HAP-1 (cell line): ENCODE measurements around the gene TBKBP1.

ENCODE experiments used
- DNase-seq, 2 experiments: peaks; one replicate each; pipeline ENCODE4 v3.0.0-alpha.2; 2016 to 2020; ENCODE audit warnings: low spot score in 2 of 2
- H3K27me3 ChIP-seq: fragments of 250-450 bp; sonication (Bioruptor Pico); 2 replicates; pipeline ENCODE4 v1.5.1; 2020; ENCODE audit warnings: low read depth, mild to moderate bottlenecking, moderate library complexity
- H3K36me3 ChIP-seq: fragments of 250-450 bp; sonication (Bioruptor Pico); replicated peaks from 2 replicates; pipeline ENCODE4 v1.5.1; 2020; ENCODE audit warnings: mild to moderate bottlenecking
- H3K4me1 ChIP-seq: fragments of 250-450 bp; sonication (Bioruptor Pico); 2 replicates; pipeline ENCODE4 v1.5.1; 2020; ENCODE audit warnings: mild to moderate bottlenecking
- H3K4me3 ChIP-seq: fragments of 250-450 bp; sonication (Bioruptor Pico); 2 replicates; pipeline ENCODE4 v1.5.1; 2020; ENCODE audit warnings: mild to moderate bottlenecking, moderate library complexity
- H3K9me3 ChIP-seq: fragments of 250-450 bp; sonication (Bioruptor Pico); 2 replicates; pipeline ENCODE4 v1.5.1; 2020; ENCODE audit warnings: mild to moderate bottlenecking, moderate library complexity
- in situ Hi-C: fragments of 300-500 bp; cut with MboI; formaldehyde crosslinking; loops from 3 replicates; pipeline ENCODE4 v1.14.3; 2020; ENCODE audit warnings: low sequenced_read_pairs, inconsistent platforms, mixed read lengths

The TBKBP1 gene

GRCh38 chr17:47693731-47694580 lies at the start of gene TBKBP1:
Gene TBKBP1, plus strand, starts transcription at chr17:47694161. Its CDS starts 1,952 bp downstream, at chr17:47696113.
- Histone ChIP-seq H3K4me3 (peak within 1 kb of the TSS; percentile 71), H3K4me1 (peaks cover 13% of the 10 kb centered on the region), H3K36me3 (peaks cover 9% of the 10 kb centered on the region), H3K9me3 (no peaks in the 10 kb centered on the region), H3K27me3 (no peaks in the 10 kb centered on the region)
- in situ Hi-C loops, result no loop called here
- peak; percentile 49 to 87 for DNase-seq

- Histone ChIP-seq H3K36me3 (no peaks in the 10 kb centered on the region), H3K27me3 (no peaks in the 10 kb centered on the region), H3K4me3 (no peak overlapping the region), H3K4me1 (peaks cover 11% of the 10 kb centered on the region), H3K9me3 (no peaks in the 10 kb centered on the region)
- no peak for DNase-seq
- in situ Hi-C loops, result loop anchor here (25.0 kb wide), 1 partner anchor 932 kb away; no protein-coding TSS in a partner anchor
Measured at GRCh38 chr17:47644324-47644723, 49.6 kb upstream of the TBKBP1 start.

- H3K9me3 ChIP-seq, result no peaks in the 10 kb centered on the region
- in situ Hi-C loops, result loop anchor here (25.0 kb wide), 1 partner anchor 937 kb away; no protein-coding TSS in a partner anchor
- H3K4me1 ChIP-seq, result peaks cover 28% of the 10 kb centered on the region
- peak; percentile 99 for DNase-seq
- H3K4me3 ChIP-seq, result peak within 1 kb of the TSS; percentile 81
- H3K36me3 ChIP-seq, result peaks cover 37% of the 10 kb centered on the region
- no peaks in the 10 kb centered on the region for H3K27me3 ChIP-seq
Measured at GRCh38 chr17:47649153-47649971, 44.6 kb upstream of the TBKBP1 start, which contains the start of gene KPNB1. Gene KPNB1, plus strand, starts transcription at chr17:47649919. Its CDS starts 326 bp downstream, at chr17:47650245.

GRCh38 chr17:47649972-47650524 lies 43.9 kb upstream of the TBKBP1 start:
- DNase-seq, result no peak
- H3K4me1 ChIP-seq, result peaks cover 28% of the 10 kb centered on the region
- in situ Hi-C loops, result loop anchor here (25.0 kb wide), 1 partner anchor 938 kb away; no protein-coding TSS in a partner anchor

GRCh38 chr17:47650525-47651522 lies 43.1 kb upstream of the TBKBP1 start:
- peak overlapping the region; percentile 81 for H3K4me3 ChIP-seq
- no peaks in the 10 kb centered on the region for H3K9me3 ChIP-seq
- peaks cover 52% of the 10 kb centered on the region for H3K36me3 ChIP-seq
- in situ Hi-C loops, result no loop called here
- peaks cover 28% of the 10 kb centered on the region for H3K4me1 ChIP-seq
- peak; percentile 95 to 98 for DNase-seq
- no peaks in the 10 kb centered on the region for H3K27me3 ChIP-seq

More at GRCh38 chr17:47649972-47650524, 43.9 kb upstream of the TBKBP1 start:
- H3K4me3 ChIP-seq, result peak overlapping the region; percentile 81
- H3K9me3 ChIP-seq, result no peaks in the 10 kb centered on the region
- H3K36me3 ChIP-seq, result peaks cover 44% of the 10 kb centered on the region
- no peaks in the 10 kb centered on the region for H3K27me3 ChIP-seq

GRCh38 chr17:47651704-47652103 lies 42.3 kb upstream of the TBKBP1 start:
- H3K36me3 ChIP-seq, result peaks cover 61% of the 10 kb centered on the region
- H3K4me1 ChIP-seq, result peaks cover 28% of the 10 kb centered on the region
- H3K27me3 ChIP-seq, result no peaks in the 10 kb centered on the region
- H3K9me3 ChIP-seq, result no peaks in the 10 kb centered on the region
- H3K4me3 ChIP-seq, result peak overlapping the region; percentile 81; the same call in 1 of the 2 replicates
- in situ Hi-C loops, result no loop called here
- DNase-seq, result no peak

- H3K4me1 ChIP-seq, result peaks cover 28% of the 10 kb centered on the region
- peaks cover 69% of the 10 kb centered on the region for H3K36me3 ChIP-seq
- no peaks in the 10 kb centered on the region for H3K27me3 ChIP-seq
- no peaks in the 10 kb centered on the region for H3K9me3 ChIP-seq
- H3K4me3 ChIP-seq, result no peak overlapping the region
- no peak for DNase-seq
- in situ Hi-C loops, result no loop called here
Measured at GRCh38 chr17:47652570-47652969, 41.4 kb upstream of the TBKBP1 start.

GRCh38 chr17:47653442-47653841 lies 40.5 kb upstream of the TBKBP1 start:
- no peak overlapping the region for H3K4me3 ChIP-seq
- in situ Hi-C loops, result no loop called here
- no peak for DNase-seq
- no peaks in the 10 kb centered on the region for H3K9me3 ChIP-seq
- peaks cover 78% of the 10 kb centered on the region for H3K36me3 ChIP-seq
- no peaks in the 10 kb centered on the region for H3K27me3 ChIP-seq
- H3K4me1 ChIP-seq, result peaks cover 27% of the 10 kb centered on the region

- peaks cover 93% of the 10 kb centered on the region for H3K36me3 ChIP-seq
- no peak for DNase-seq
- no peaks in the 10 kb centered on the region for H3K27me3 ChIP-seq
- in situ Hi-C loops, result no loop called here
- peaks cover 23% of the 10 kb centered on the region for H3K4me1 ChIP-seq
- no peak overlapping the region for H3K4me3 ChIP-seq
- no peaks in the 10 kb centered on the region for H3K9me3 ChIP-seq
Measured at GRCh38 chr17:47654991-47655390, 39.0 kb upstream of the TBKBP1 start.

GRCh38 chr17:47660064-47660492 lies 33.9 kb upstream of the TBKBP1 start:
- H3K9me3 ChIP-seq, result no peaks in the 10 kb centered on the region
- H3K4me1 ChIP-seq, result peaks cover 13% of the 10 kb centered on the region
- no peak for DNase-seq
- no peak overlapping the region for H3K4me3 ChIP-seq
- in situ Hi-C loops, result no loop called here
- H3K27me3 ChIP-seq, result no peaks in the 10 kb centered on the region
- peaks cover 96% of the 10 kb centered on the region for H3K36me3 ChIP-seq

- Histone ChIP-seq H3K36me3 (peaks cover 93% of the 10 kb centered on the region), H3K4me3 (no peak overlapping the region), H3K27me3 (no peaks in the 10 kb centered on the region), H3K9me3 (no peaks in the 10 kb centered on the region), H3K4me1 (peaks cover 22% of the 10 kb centered on the region)
- in situ Hi-C loops, result no loop called here
- DNase-seq, result peak; percentile 49 to 76
Measured at GRCh38 chr17:47663912-47664623, 29.9 kb upstream of the TBKBP1 start.

- DNase-seq, result no peak
- Histone ChIP-seq H3K9me3 (no peaks in the 10 kb centered on the region), H3K4me3 (no peak overlapping the region), H3K36me3 (peaks cover 93% of the 10 kb centered on the region), H3K27me3 (no peaks in the 10 kb centered on the region), H3K4me1 (peaks cover 22% of the 10 kb centered on the region)
- in situ Hi-C loops, result no loop called here
Measured at GRCh38 chr17:47664624-47664941, 29.4 kb upstream of the TBKBP1 start.
